ENCODE measurements around the gene KCNF1.

The KCNF1 gene

GRCh38 chr2:10922307-10923007 lies 10.7 kb downstream of the KCNF1 start:
- TF ChIP-seq CTCF (IDR thresholded peaks at IDR 0.05; ENCODE audit: borderline replicate concordance, control extremely low read depth, extremely low read depth, insufficient read depth, missing control alignments), result no peak

GRCh38 chr2:10923008-10923375 lies 11.3 kb downstream of the KCNF1 start:
- DNase-seq (ENCODE audit: low spot score), result no peak
- TF ChIP-seq CTCF (IDR thresholded peaks at IDR 0.05; ENCODE audit: borderline replicate concordance, control extremely low read depth, extremely low read depth, insufficient read depth, missing control alignments), result no peak
- in situ Hi-C loops (cut with MboI; ENCODE audit: low sequenced_read_pairs, unreplicated experiment), result no loop called here

More at GRCh38 chr2:10922307-10923007, 10.7 kb downstream of the KCNF1 start:
- in situ Hi-C loops (cut with MboI; ENCODE audit: low sequenced_read_pairs, unreplicated experiment), result no loop called here
- DNase-seq (ENCODE audit: low spot score), result no peak

- DNase-seq (ENCODE audit: low spot score), result no peak
- no peak for TF ChIP-seq CTCF (IDR thresholded peaks at IDR 0.05; ENCODE audit: borderline replicate concordance, control extremely low read depth, extremely low read depth, insufficient read depth, missing control alignments)
- in situ Hi-C loops (cut with MboI; ENCODE audit: low sequenced_read_pairs, unreplicated experiment), result no loop called here
These were observed 12.2 kb downstream of the KCNF1 start for GRCh38 chr2:10923965-10924364.

GRCh38 chr2:10924441-10924840 lies 12.7 kb downstream of the KCNF1 start:
- in situ Hi-C loops (cut with MboI; ENCODE audit: low sequenced_read_pairs, unreplicated experiment), result no loop called here
- no peak for TF ChIP-seq CTCF (IDR thresholded peaks at IDR 0.05; ENCODE audit: borderline replicate concordance, control extremely low read depth, extremely low read depth, insufficient read depth, missing control alignments)
- DNase-seq (ENCODE audit: low spot score), result no peak

- no peak for DNase-seq (ENCODE audit: low spot score)
- no peak for TF ChIP-seq CTCF (IDR thresholded peaks at IDR 0.05; ENCODE audit: borderline replicate concordance, control extremely low read depth, extremely low read depth, insufficient read depth, missing control alignments)
- in situ Hi-C loops (cut with MboI; ENCODE audit: low sequenced_read_pairs, unreplicated experiment), result no loop called here
These were observed 13.1 kb downstream of the KCNF1 start for GRCh38 chr2:10924859-10925258.

GRCh38 chr2:10926191-10926820 lies 14.6 kb downstream of the KCNF1 start:
- in situ Hi-C loops (cut with MboI; ENCODE audit: low sequenced_read_pairs, unreplicated experiment), result no loop called here
- TF ChIP-seq CTCF (IDR thresholded peaks at IDR 0.05; ENCODE audit: borderline replicate concordance, control extremely low read depth, extremely low read depth, insufficient read depth, missing control alignments), result no peak
- DNase-seq (ENCODE audit: low spot score), result no peak

Measured in GM13976 (cell line).